GM12878 (cell line): ENCODE results near the gene ZDHHC9. TPM values are rescaled to one million over a fixed set of nuclear protein-coding genes. Genes with fewer than 3 reads are reported as not detected.

ENCODE experiments used
- ASH2L ChIP-seq: fragments of 300-600, 200-600 bp; sonication (generic); IDR thresholded peaks from 2 replicates; pipeline ENCODE4 v1.6.1; 2017; ENCODE audit warnings: low read depth, mild to moderate bottlenecking, borderline replicate concordance
- BCL11A ChIP-seq: IDR thresholded peaks from 2 replicates; pipeline ENCODE4 v1.6.1; 2011; ENCODE audit warnings: low read depth, low read length
- BHLHE40 ChIP-seq, 2 experiments: fragments of 450-650 bp in 1 of 2; IDR thresholded peaks; 2 replicates each; pipeline ENCODE4 v1.6.1; 2011 to 2017; ENCODE audit warnings: low read depth in 2 of 2, borderline replicate concordance in 1 of 2, improper control_type of control experiment in 1 of 2, low read length in 1 of 2, mild to moderate bottlenecking in 1 of 2
- CBX5 ChIP-seq: sonication (generic); IDR thresholded peaks from 2 replicates; pipeline ENCODE4 v1.6.1; 2016; ENCODE audit warnings: low read depth, moderate library complexity, mild to moderate bottlenecking, inconsistent platforms
- DPF2 ChIP-seq: fragments of 450-650 bp; IDR thresholded peaks from 2 replicates; pipeline ENCODE4 v1.6.1; 2017; ENCODE audit warnings: mild to moderate bottlenecking
- IRF5 ChIP-seq: fragments of 450-650 bp; IDR thresholded peaks from 2 replicates; pipeline ENCODE4 v1.6.1; 2017; ENCODE audit warnings: borderline replicate concordance
- REST ChIP-seq: IDR thresholded peaks from 2 replicates; pipeline ENCODE4 v1.6.1; 2012; ENCODE audit warnings: mild to moderate bottlenecking, low read depth, low read length
- SIN3A ChIP-seq: IDR thresholded peaks from 2 replicates; pipeline ENCODE4 v1.6.1; 2012; ENCODE audit warnings: low read depth, low read length, improper control_type of control experiment
- WRNIP1 ChIP-seq: IDR thresholded peaks from 2 replicates; pipeline ENCODE4 v1.6.1; 2011; ENCODE audit warnings: low read depth, low read length, improper control_type of control experiment, borderline replicate concordance
- polyA plus RNA-seq, 11 experiments: library from polyadenylated mRNA; depleted of rRNA in 4 of 11; unstranded in 6 of 11; stranded (reverse) in 5 of 11; fragments of >200 nt; fragmentation: Nextera tagmentation in 4 of 11; fragmentation: Illumina TruSeq in 1 of 11; extraction: Ambion mirVana in 4 of 11; extraction: Trizol in 1 of 11; gene quantifications; 1 replicate in 1 of 11; 2 replicates in 10 of 11; pipeline versions ENCODE4 v1.2.1 to v1.2.3, GENCODE V29; 2011 to 2016; ENCODE audit warnings: inconsistent platforms in 2 of 11, missing spikeins in 2 of 11, low read depth in 1 of 11
- total RNA-seq, 4 experiments: library from RNA; depleted of rRNA in 3 of 4; stranded (reverse); fragments of >200 nt in 3 of 4; fragmentation: Illumina TruSeq in 1 of 4; extraction: Trizol in 1 of 4; gene quantifications; 2 replicates each; pipeline versions ENCODE4 v1.2.1 to v1.2.3, GENCODE V29; 2013 to 2021

Gene ZDHHC9
- total and polyA plus RNA-seq, 10 of the 15 experiments (the other 5 are each of a cell fraction or from before 2014, with no cell fraction given), result 1.8 to 13.0 (median 5.4) TPM

- TF ChIP-seq REST, result no peak
- no peak for TF ChIP-seq DPF2
- TF ChIP-seq BCL11A, result no peak
- TF ChIP-seq BHLHE40 (IDR thresholded peaks at IDR 0.05; ENCODE audit: borderline replicate concordance in 1 of 2, low read depth in 2 of 2, low read length in 1 of 2), result no peak
- TF ChIP-seq WRNIP1, result no peak
- no peak for TF ChIP-seq IRF5
- no peak for TF ChIP-seq CBX5
- no peak for TF ChIP-seq ASH2L
- no peak for TF ChIP-seq SIN3A
These were observed 38.9 kb downstream of the ZDHHC9 start (continued) for GRCh38 chrX:129804806-129805205.
